Left lung (tissue), 10 donors: ENCODE results near the gene PALM. TPM values are rescaled to one million over a fixed set of nuclear protein-coding genes. Genes with fewer than 3 reads are reported as not detected.

ENCODE experiments used
- ATAC-seq: fragments of 200-7000 bp; cut with Tn5 transposase; one replicate; pipeline ENCODE4 v1.9.1; 2020; ENCODE audit warnings: moderate library complexity
- DNase-seq, 4 donors: peaks; one replicate each; pipeline ENCODE4 v3.0.0-alpha.2; 2013 to 2020
- H3K27ac ChIP-seq, 2 donors: fragments of 200-600 bp; sonication (generic) in 1 of 2; one replicate each; pipeline versions ENCODE4 v1.5.0 to v1.8.0; 2020 to 2021
- H3K27me3 ChIP-seq, 2 donors: fragments of 200-600 bp; sonication (generic) in 1 of 2; one replicate each; pipeline versions ENCODE4 v1.5.0 to v1.8.0; 2020 to 2021
- H3K36me3 ChIP-seq, 2 donors: fragments of 200-600 bp; sonication (generic) in 1 of 2; one replicate each; pipeline versions ENCODE4 v1.5.0 to v1.8.0; 2020 to 2021
- H3K4me1 ChIP-seq, 2 donors: fragments of 200-600 bp; one replicate each; pipeline ENCODE4 v1.8.0; 2021
- H3K4me3 ChIP-seq, 2 donors: fragments of 200-600 bp; sonication (generic) in 1 of 2; one replicate each; pipeline versions ENCODE4 v1.5.0 to v1.8.0; 2020 to 2021; ENCODE audit warnings: mild to moderate bottlenecking in 1 of 2
- H3K9me3 ChIP-seq, 2 donors: fragments of 200-600 bp; sonication (generic) in 1 of 2; one replicate each; pipeline versions ENCODE4 v1.5.0 to v1.8.0; 2020 to 2021
- intact Hi-C, 2 donors: fragments of 100-400 bp; cut with DNase I; formaldehyde crosslinking; loops; one replicate each; pipeline versions ENCODE4 v1.11.2 to v1.14.2; 2022
- polyA plus RNA-seq, 6 donors: library from polyadenylated mRNA; unstranded; fragments of 120-200 nt; gene quantifications; one replicate each; pipeline ENCODE4 v1.2.1, GENCODE V29; 2013; ENCODE audit not compliant: insufficient read length in 6 of 6
- total RNA-seq, 2 donors: library from RNA; stranded (reverse); fragmentation: NEBNext Ultra II Directional; extraction: Animal tissue kit (Norgen Biotek cat#: 25700); gene quantifications; one replicate each; pipeline ENCODE4 v1.2.1, GENCODE V29; 2021
- TF ChIP-seq, protein P1 (sequence below), 2 donors: fragments of 200-600 bp; sonication (generic) in 1 of 2; IDR thresholded peaks; one replicate each; pipeline versions ENCODE4 v1.5.0 to v1.8.0; 2021; ENCODE audit warnings: antibody characterized with exemption in 2 of 2
- donor health status: DM: no; HTN: yes; CAD: no.
- donor health status: DM: no; HTN: no; CAD: no.

PALM gene
- total and polyA plus RNA-seq, 8 donors, result 30.2 to 59.7 (median 39.8) TPM

DNA sequence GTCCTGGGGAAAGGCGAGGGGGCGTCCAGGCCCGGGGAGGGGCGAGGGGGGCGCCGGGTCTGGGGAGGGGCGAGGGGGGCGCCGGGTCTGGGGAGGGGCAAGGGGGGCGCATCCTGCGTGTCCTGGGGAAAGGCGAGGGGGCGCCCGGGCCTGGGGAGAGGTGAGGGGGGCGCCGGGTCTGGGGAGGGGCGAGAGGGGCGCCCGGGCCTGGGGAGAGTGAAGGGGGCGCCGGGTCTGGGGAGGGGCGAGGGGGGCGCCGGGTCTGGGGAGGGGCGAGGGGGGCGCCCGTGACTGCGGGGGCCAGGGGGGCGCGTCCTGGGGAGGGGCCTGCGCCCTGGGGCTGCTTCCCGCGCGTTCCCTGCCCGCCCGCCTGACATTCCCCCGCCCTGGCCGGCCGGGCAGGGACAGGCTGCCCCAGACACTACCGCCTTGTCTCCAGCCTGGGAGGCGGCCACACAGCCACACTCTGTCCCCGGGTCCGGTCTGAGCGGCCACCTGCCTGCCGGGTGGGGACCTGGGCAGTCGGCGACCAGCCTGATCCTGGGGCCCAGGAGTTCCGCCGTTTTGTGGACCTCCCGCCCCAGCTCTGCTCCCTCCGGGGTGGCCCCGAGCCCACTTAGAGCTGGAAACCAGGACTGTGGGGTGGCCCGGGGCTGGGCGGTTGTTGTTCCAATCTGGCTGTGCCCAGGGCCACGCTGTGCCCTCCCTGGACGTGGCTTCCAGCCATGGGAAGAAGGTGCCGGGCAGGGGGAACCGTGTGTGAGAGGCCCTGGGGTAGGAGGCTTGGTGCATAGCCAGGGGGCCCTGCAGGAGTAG, 11.8 kb downstream of the PALM start:
- TF ChIP-seq, protein P1, sequence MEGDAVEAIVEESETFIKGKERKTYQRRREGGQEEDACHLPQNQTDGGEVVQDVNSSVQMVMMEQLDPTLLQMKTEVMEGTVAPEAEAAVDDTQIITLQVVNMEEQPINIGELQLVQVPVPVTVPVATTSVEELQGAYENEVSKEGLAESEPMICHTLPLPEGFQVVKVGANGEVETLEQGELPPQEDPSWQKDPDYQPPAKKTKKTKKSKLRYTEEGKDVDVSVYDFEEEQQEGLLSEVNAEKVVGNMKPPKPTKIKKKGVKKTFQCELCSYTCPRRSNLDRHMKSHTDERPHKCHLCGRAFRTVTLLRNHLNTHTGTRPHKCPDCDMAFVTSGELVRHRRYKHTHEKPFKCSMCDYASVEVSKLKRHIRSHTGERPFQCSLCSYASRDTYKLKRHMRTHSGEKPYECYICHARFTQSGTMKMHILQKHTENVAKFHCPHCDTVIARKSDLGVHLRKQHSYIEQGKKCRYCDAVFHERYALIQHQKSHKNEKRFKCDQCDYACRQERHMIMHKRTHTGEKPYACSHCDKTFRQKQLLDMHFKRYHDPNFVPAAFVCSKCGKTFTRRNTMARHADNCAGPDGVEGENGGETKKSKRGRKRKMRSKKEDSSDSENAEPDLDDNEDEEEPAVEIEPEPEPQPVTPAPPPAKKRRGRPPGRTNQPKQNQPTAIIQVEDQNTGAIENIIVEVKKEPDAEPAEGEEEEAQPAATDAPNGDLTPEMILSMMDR (IDR thresholded peaks at IDR 0.05), result no peak
- peaks cover 16 to 45% of the 10 kb centered on the region in 2 donors for H3K27me3 ChIP-seq
- H3K27ac ChIP-seq, result no peak overlapping the region
- intact Hi-C loops, result no loop called here
- H3K36me3 ChIP-seq, result no peaks in the 10 kb centered on the region
- ATAC-seq (peak; percentile 12), DNase-seq (no peak)
- H3K4me3 ChIP-seq, result no peak overlapping the region
- no peaks in the 10 kb centered on the region for H3K9me3 ChIP-seq
- H3K4me1 ChIP-seq, result peaks cover 8 to 18% of the 10 kb centered on the region in 2 donors

DNA sequence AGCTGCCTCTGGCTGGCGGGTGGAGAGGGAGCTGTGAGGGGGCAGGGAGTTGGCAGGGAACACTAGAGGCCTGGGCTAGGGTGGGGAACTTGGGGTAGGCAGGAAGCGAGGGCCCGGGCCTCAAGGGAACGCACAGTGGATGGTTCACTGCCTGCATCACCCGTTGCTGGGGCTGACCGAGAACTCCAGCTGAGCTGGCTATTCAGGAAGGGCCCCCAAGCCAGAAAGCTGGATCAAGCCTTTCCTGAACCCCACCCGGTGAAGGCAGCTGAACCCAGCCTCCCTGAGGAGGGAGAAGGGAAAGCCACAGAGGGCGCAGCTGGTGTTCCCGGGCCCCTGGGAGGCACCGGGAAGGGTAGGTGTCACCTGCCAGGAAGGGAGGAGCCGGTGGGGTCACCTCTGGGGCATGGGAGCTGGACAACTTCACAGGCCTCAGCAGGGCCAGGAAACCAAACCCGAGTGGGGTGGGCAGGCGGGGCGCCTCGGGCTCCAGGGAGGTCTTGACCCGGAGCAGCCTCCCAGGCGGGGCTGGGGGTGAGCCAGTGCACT, 13.9 kb downstream of the PALM start:
- H3K9me3 ChIP-seq, result no peaks in the 10 kb centered on the region
- H3K4me3 ChIP-seq, result no peak overlapping the region
- no peaks in the 10 kb centered on the region for H3K36me3 ChIP-seq
- peak in 1 of 4 donors; percentile 78 for DNase-seq
- H3K27me3 ChIP-seq, result peaks cover 16 to 45% of the 10 kb centered on the region in 2 donors
- H3K27ac ChIP-seq, result peak overlapping the region in 1 of 2 donors; percentile 33
- TF ChIP-seq, protein P1 (IDR thresholded peaks at IDR 0.05), result no peak
- H3K4me1 ChIP-seq, result peaks cover 8 to 22% of the 10 kb centered on the region in 2 donors
- no peak for ATAC-seq
- intact Hi-C loops, result no loop called here

DNA sequence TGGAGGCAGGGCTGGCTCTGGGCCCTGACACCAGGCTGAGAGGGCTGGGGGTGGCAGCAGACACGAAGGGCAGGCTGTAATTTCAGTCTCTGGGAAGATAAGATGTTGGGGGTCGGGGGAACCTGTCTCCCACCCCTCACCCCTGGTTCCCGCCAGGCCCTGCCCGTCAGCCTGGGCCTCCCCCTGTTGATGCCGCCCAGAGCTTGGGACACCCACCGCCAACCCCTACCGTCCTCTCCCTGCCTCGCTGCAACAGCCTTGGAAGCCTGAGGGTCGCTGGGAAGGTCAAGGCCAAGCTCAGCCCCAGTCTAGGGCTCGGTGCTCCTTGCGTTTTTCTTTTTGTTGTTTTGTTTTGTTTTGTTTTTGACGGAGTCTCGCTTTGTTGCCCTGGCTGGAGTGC, 14.5 kb downstream of the PALM start:
- no peak overlapping the region for H3K4me3 ChIP-seq
- H3K27me3 ChIP-seq, result peaks cover 16 to 44% of the 10 kb centered on the region in 2 donors
- H3K4me1 ChIP-seq, result peaks cover 8 to 28% of the 10 kb centered on the region in 2 donors
- TF ChIP-seq, protein P1 (IDR thresholded peaks at IDR 0.05), result no peak
- no peaks in the 10 kb centered on the region for H3K9me3 ChIP-seq
- no peak for DNase-seq
- ATAC-seq, result no peak
- H3K27ac ChIP-seq, result peak overlapping the region in 1 of 2 donors; percentile 33
- H3K36me3 ChIP-seq, result no peaks in the 10 kb centered on the region
- intact Hi-C loops, result no loop called here

DNA sequence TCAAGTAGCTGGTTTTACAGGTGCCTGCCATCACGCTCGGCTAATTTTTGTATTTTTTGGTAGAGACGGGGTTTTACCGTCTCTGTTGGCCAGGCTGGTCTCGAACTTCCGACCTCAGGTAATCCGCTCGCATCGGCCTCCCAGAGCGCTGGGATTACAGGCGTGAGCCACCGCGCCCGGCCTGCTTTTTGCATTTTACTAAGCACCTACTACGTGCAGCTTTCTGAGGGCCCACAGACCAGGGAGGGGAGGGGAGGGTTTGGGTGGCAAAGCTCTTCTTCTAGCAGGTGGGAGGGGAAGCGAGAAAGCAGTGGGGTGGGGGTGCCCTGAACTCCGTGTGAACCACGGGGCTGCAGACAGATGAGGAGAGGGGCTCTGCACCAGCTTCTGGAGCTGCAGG, 15.0 kb downstream of the PALM start:
- intact Hi-C loops, result no loop called here

More for the DNA sequence above, 15.0 kb downstream of the PALM start:
- Histone ChIP-seq H3K4me3 (no peak overlapping the region), H3K27ac (no peak overlapping the region), H3K4me1 (peaks cover 8 to 27% of the 10 kb centered on the region in 2 donors), H3K36me3 (no peaks in the 10 kb centered on the region), H3K27me3 (peaks cover 16 to 39% of the 10 kb centered on the region in 2 donors), H3K9me3 (no peaks in the 10 kb centered on the region)
- ATAC-seq, result no peak
- DNase-seq, result no peak
- TF ChIP-seq, protein P1 (IDR thresholded peaks at IDR 0.05), result no peak
